B cell (primary cell): ENCODE results near the gene FAM3D.

Experiments
- EZH2 ChIP-seq: IDR thresholded peaks from 2 replicates; pipeline ENCODE4 v1.6.1; 2012; ENCODE audit warnings: borderline replicate concordance, low read depth, mild to moderate bottlenecking, moderate library complexity, low read length; ENCODE audit not compliant: insufficient read depth, poor library complexity, severe bottlenecking
- TF ChIP-seq, protein P1 (sequence below): fragments of 200-600 bp; IDR thresholded peaks from one replicate; pipeline ENCODE4 v1.8.0; 2022; ENCODE audit warnings: antibody characterized with exemption, mild to moderate bottlenecking

GRCh38 chr3:58639842-58640241, 26.7 kb downstream of the FAM3D start:
- TF ChIP-seq, protein P1, sequence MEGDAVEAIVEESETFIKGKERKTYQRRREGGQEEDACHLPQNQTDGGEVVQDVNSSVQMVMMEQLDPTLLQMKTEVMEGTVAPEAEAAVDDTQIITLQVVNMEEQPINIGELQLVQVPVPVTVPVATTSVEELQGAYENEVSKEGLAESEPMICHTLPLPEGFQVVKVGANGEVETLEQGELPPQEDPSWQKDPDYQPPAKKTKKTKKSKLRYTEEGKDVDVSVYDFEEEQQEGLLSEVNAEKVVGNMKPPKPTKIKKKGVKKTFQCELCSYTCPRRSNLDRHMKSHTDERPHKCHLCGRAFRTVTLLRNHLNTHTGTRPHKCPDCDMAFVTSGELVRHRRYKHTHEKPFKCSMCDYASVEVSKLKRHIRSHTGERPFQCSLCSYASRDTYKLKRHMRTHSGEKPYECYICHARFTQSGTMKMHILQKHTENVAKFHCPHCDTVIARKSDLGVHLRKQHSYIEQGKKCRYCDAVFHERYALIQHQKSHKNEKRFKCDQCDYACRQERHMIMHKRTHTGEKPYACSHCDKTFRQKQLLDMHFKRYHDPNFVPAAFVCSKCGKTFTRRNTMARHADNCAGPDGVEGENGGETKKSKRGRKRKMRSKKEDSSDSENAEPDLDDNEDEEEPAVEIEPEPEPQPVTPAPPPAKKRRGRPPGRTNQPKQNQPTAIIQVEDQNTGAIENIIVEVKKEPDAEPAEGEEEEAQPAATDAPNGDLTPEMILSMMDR, result no peak
- TF ChIP-seq EZH2, result no peak
